HepG2 (cell line): ENCODE measurements around the gene KIF23. TPM values are rescaled to one million over a fixed set of nuclear protein-coding genes. Genes with fewer than 3 reads are reported as not detected.
A peak's percentile ranks its signal among the peaks of the same experiment; 100 is the strongest.

Experiments used
- AHR ChIP-seq: IDR thresholded peaks from 2 replicates; pipeline ENCODE4 v1.6.1; 2018; ENCODE audit warnings: missing genetic modification reagents, missing compliant biosample characterization
- CBX1 ChIP-seq: IDR thresholded peaks from one replicate; pipeline ENCODE4 v1.6.1; 2016; ENCODE audit warnings: antibody characterized with exemption, low read depth
- GMEB1 ChIP-seq: sonication (generic); formaldehyde crosslinking; IDR thresholded peaks from 2 replicates; pipeline ENCODE4 v1.5.1; 2020; ENCODE audit warnings: missing genetic modification reagents, mild to moderate bottlenecking, borderline replicate concordance
- HNRNPK ChIP-seq: fragments of 200-400 bp; formaldehyde crosslinking; IDR thresholded peaks from 2 replicates; pipeline ENCODE4 v1.6.1; 2018; ENCODE audit warnings: low read length, low read depth, moderate library complexity, mild to moderate bottlenecking; ENCODE audit not compliant: poor library complexity, severe bottlenecking
- KDM5A ChIP-seq: fragments of 200-600 bp; sonication (generic); IDR thresholded peaks from 2 replicates; pipeline ENCODE4 v1.7.0; 2018; ENCODE audit warnings: antibody characterized with exemption, mild to moderate bottlenecking, low read length, borderline replicate concordance
- MLLT10 ChIP-seq: sonication (generic); formaldehyde crosslinking; IDR thresholded peaks from 2 replicates; pipeline ENCODE4 v1.4.0; 2020; ENCODE audit warnings: missing genetic modification reagents
- PHF20 ChIP-seq: sonication (generic); formaldehyde crosslinking; IDR thresholded peaks from 2 replicates; pipeline ENCODE4 v1.5.0; 2020; ENCODE audit warnings: mild to moderate bottlenecking, missing genetic modification reagents
- PHF5A ChIP-seq: IDR thresholded peaks from one replicate; pipeline ENCODE4 v1.6.1; 2018; ENCODE audit warnings: low read depth, missing genetic modification reagents; ENCODE audit not compliant: unreplicated experiment
- POLR2AphosphoS5 ChIP-seq: IDR thresholded peaks from 2 replicates; pipeline ENCODE4 v1.6.1; 2012; ENCODE audit warnings: low read depth, low read length
- SOX5 ChIP-seq: IDR thresholded peaks from 2 replicates; pipeline ENCODE4 v1.6.1; 2016; ENCODE audit warnings: borderline replicate concordance
- SP140L ChIP-seq: sonication (generic); formaldehyde crosslinking; IDR thresholded peaks from 2 replicates; pipeline ENCODE4 v1.4.0; 2020; ENCODE audit warnings: missing genetic modification reagents, borderline replicate concordance
- ZBTB26 ChIP-seq: IDR thresholded peaks from 2 replicates; pipeline ENCODE4 v1.6.1; 2016; ENCODE audit warnings: missing compliant biosample characterization, missing genetic modification reagents, borderline replicate concordance
- ZFAT ChIP-seq: sonication (generic); formaldehyde crosslinking; conservative IDR thresholded peaks from 2 replicates; pipeline ENCODE4 v1.8.1; 2023; ENCODE audit warnings: missing genetic modification reagents, inconsistent platforms
- ZNF234 ChIP-seq: sonication (generic); formaldehyde crosslinking; conservative IDR thresholded peaks from 2 replicates; pipeline ENCODE4 v1.5.1; 2020; ENCODE audit warnings: mild to moderate bottlenecking, missing genetic modification reagents
- ZNF468 ChIP-seq: sonication (generic); formaldehyde crosslinking; IDR thresholded peaks from 2 replicates; pipeline ENCODE4 v1.8.0; 2022; ENCODE audit warnings: mild to moderate bottlenecking, moderate library complexity, missing genetic modification reagents
- ZNF563 ChIP-seq: sonication (generic); formaldehyde crosslinking; IDR thresholded peaks from 2 replicates; pipeline ENCODE4 v1.8.0; 2022; ENCODE audit warnings: mild to moderate bottlenecking, moderate library complexity, missing genetic modification reagents
- ZNF687 ChIP-seq: sonication (generic); formaldehyde crosslinking; IDR thresholded peaks from 2 replicates; pipeline ENCODE4 v1.5.1; 2020; ENCODE audit warnings: mild to moderate bottlenecking, missing genetic modification reagents, moderate library complexity
- ZNF770 ChIP-seq: sonication (generic); formaldehyde crosslinking; IDR thresholded peaks from 2 replicates; pipeline ENCODE4 v1.5.0; 2020; ENCODE audit warnings: mild to moderate bottlenecking, missing genetic modification reagents
- ZNF879 ChIP-seq: sonication (generic); formaldehyde crosslinking; IDR thresholded peaks from 2 replicates; pipeline ENCODE4 v1.8.1; 2023; ENCODE audit warnings: missing genetic modification reagents
- ZNF883 ChIP-seq: sonication (generic); formaldehyde crosslinking; IDR thresholded peaks from 2 replicates; pipeline ENCODE4 v1.5.1; 2020; ENCODE audit warnings: mild to moderate bottlenecking, missing genetic modification reagents; ENCODE audit errors: not compliant biosample characterization
- polyA plus RNA-seq, 8 experiments: library from polyadenylated mRNA; depleted of rRNA in 3 of 8; stranded (reverse) in 7 of 8; unstranded in 1 of 8; fragments of >200 nt; fragmentation: Illumina TruSeq in 4 of 8; extraction: Trizol in 4 of 8; gene quantifications; 2 replicates each; pipeline versions ENCODE4 v1.2.1 to v1.2.3, GENCODE V29; 2011 to 2016; ENCODE audit warnings: low read depth in 4 of 8, missing spikeins in 1 of 8, mixed read lengths in 1 of 8; ENCODE audit not compliant: insufficient read depth in 1 of 8
- total RNA-seq, 5 experiments: library from RNA; depleted of rRNA; stranded (reverse); fragments of >200 nt; fragmentation: Illumina TruSeq; extraction: Trizol; gene quantifications; 2 replicates each; pipeline ENCODE4 v1.2.3, GENCODE V29; 2016; ENCODE audit warnings: low read depth in 1 of 5

Gene KIF23
- total and polyA plus RNA-seq, 2 of the 13 experiments (the other 11 are each of a cell fraction or from before 2014, with no cell fraction given): 11.3 to 38.1 TPM

GRCh38 chr15:69452692-69453521 lies 38.8 kb downstream of the KIF23 start, which contains the start of gene RPLP1 (continued):
- TF ChIP-seq POLR2AphosphoS5: peak; percentile 99
- TF ChIP-seq SP140L (CRISPR knock-in tag): no peak
- peak; percentile 59 for TF ChIP-seq PHF20 (CRISPR knock-in tag)
- no peak for TF ChIP-seq CBX1
- TF ChIP-seq SOX5 (CRISPR knock-in tag): peak; percentile 35; the same call in 1 of the 2 replicates
- TF ChIP-seq ZNF879 (CRISPR knock-in tag): 0 out of 2 replicates have a peak, but pooled peaks have one; percentile 51
- peak; percentile 29 for TF ChIP-seq ZNF883
- TF ChIP-seq ZBTB26 (CRISPR knock-in tag): peak; percentile 71; the same call in 1 of the 2 replicates
- TF ChIP-seq HNRNPK: no peak
- peak; percentile 79; the same call in 1 of the 2 replicates for TF ChIP-seq ZNF468 (CRISPR knock-in tag)
- TF ChIP-seq PHF5A (CRISPR knock-in tag): no peak
- TF ChIP-seq KDM5A: no peak; the same call in 1 of the 2 replicates
- peak; percentile 60 for TF ChIP-seq ZNF563 (CRISPR knock-in tag)
- TF ChIP-seq MLLT10 (CRISPR knock-in tag): no peak
- TF ChIP-seq ZFAT (CRISPR knock-in tag): no peak
- TF ChIP-seq ZNF234 (CRISPR knock-in tag): 0 out of 2 replicates have a peak, but pooled peaks have one; percentile 43
- peak; percentile 55; the same call in 1 of the 2 replicates for TF ChIP-seq GMEB1 (CRISPR knock-in tag)
- peak; percentile 92 for TF ChIP-seq ZNF687
- TF ChIP-seq ZNF770: peak; percentile 56
- TF ChIP-seq AHR (CRISPR knock-in tag): 0 out of 2 replicates have a peak, but pooled peaks have one; percentile 44
